Astrocyte (in vitro differentiated cells and primary cell): ENCODE data around the gene ALOX5. TPM values are rescaled to one million over a fixed set of nuclear protein-coding genes. Genes with fewer than 3 reads are reported as not detected.

Experiments
- DNase-seq: peaks from one replicate; pipeline ENCODE4 v3.0.0-alpha.2; 2010; ENCODE audit warnings: low read depth
- FAIRE-seq: peaks from 2 replicates; lab custom pipeline; 2011; peaks lifted over from hg19 to GRCh38; lab: Jason Lieb, UNC
- H2AFZ ChIP-seq: 2 replicates; pipeline ENCODE4 v1.6.0; 2012; ENCODE audit warnings: low read depth, low read length, inconsistent platforms
- H3K27ac ChIP-seq: 2 replicates; pipeline ENCODE4 v1.5.1; 2011; ENCODE audit warnings: low read depth, low read length, inconsistent platforms
- H3K27me3 ChIP-seq: 2 replicates; pipeline ENCODE4 v1.6.0; 2011; ENCODE audit warnings: low read length, inconsistent platforms; ENCODE audit not compliant: insufficient read depth
- H3K36me3 ChIP-seq: 2 replicates; pipeline ENCODE4 v1.5.1; 2011; ENCODE audit warnings: low read length, inconsistent platforms; ENCODE audit not compliant: insufficient read depth
- H3K4me1 ChIP-seq: 2 replicates; pipeline ENCODE4 v1.5.1; 2011; ENCODE audit warnings: low read length, inconsistent platforms; ENCODE audit not compliant: insufficient read depth
- H3K4me2 ChIP-seq: 2 replicates; pipeline ENCODE4 v1.6.0; 2012; ENCODE audit warnings: low read length, inconsistent platforms
- H3K4me3 ChIP-seq: 2 replicates; pipeline ENCODE4 v1.5.1; 2011; ENCODE audit warnings: low read depth, mild to moderate bottlenecking, low read length, inconsistent platforms; ENCODE audit not compliant: insufficient read depth
- H3K79me2 ChIP-seq: 2 replicates; pipeline ENCODE4 v1.6.0; 2012; ENCODE audit warnings: mild to moderate bottlenecking, low read length, inconsistent platforms; ENCODE audit not compliant: insufficient read depth
- H3K9ac ChIP-seq: 2 replicates; pipeline ENCODE4 v1.6.0; 2012; ENCODE audit warnings: mild to moderate bottlenecking, low read length, inconsistent platforms
- H3K9me3 ChIP-seq: 2 replicates; pipeline ENCODE4 v1.5.1; 2012; ENCODE audit warnings: low read depth, mild to moderate bottlenecking, low read length, inconsistent platforms; ENCODE audit not compliant: insufficient read depth
- H4K20me1 ChIP-seq: 2 replicates; pipeline ENCODE4 v1.6.0; 2012; ENCODE audit warnings: low read length, inconsistent platforms; ENCODE audit not compliant: insufficient read depth
- H3K27ac Mint-ChIP-seq: one replicate; pipeline ENCODE4 v1.8.0; 2021; ENCODE audit warnings: mild to moderate bottlenecking, mixed read lengths; ENCODE audit not compliant: unreplicated experiment
- H3K27me3 Mint-ChIP-seq: one replicate; pipeline ENCODE4 v1.8.0; 2021; ENCODE audit warnings: low read depth, mixed read lengths; ENCODE audit not compliant: unreplicated experiment
- H3K36me3 Mint-ChIP-seq: one replicate; pipeline ENCODE4 v1.8.0; 2021; ENCODE audit warnings: low read depth, mixed read lengths; ENCODE audit not compliant: unreplicated experiment
- H3K4me1 Mint-ChIP-seq: one replicate; pipeline ENCODE4 v1.8.0; 2021; ENCODE audit warnings: low read depth, mixed read lengths; ENCODE audit not compliant: unreplicated experiment
- H3K4me3 Mint-ChIP-seq: one replicate; pipeline ENCODE4 v1.8.0; 2021; ENCODE audit warnings: mild to moderate bottlenecking, moderate library complexity, mixed read lengths; ENCODE audit not compliant: unreplicated experiment
- H3K9me3 Mint-ChIP-seq: one replicate; pipeline ENCODE4 v1.8.0; 2021; ENCODE audit warnings: mild to moderate bottlenecking, mixed read lengths; ENCODE audit not compliant: unreplicated experiment
- EZH2 ChIP-seq: IDR thresholded peaks from 2 replicates; pipeline ENCODE4 v1.6.1; 2012; ENCODE audit warnings: mild to moderate bottlenecking, low read length, inconsistent platforms; ENCODE audit not compliant: insufficient read depth
- total RNA-seq: library from RNA; stranded (reverse); gene quantifications from 2 replicates; pipeline ENCODE4 v1.2.1, GENCODE V29; 2021
- TF ChIP-seq, protein P1 (sequence below): IDR thresholded peaks from 2 replicates; pipeline ENCODE4 v1.5.1; 2011; ENCODE audit warnings: low read depth, mild to moderate bottlenecking, inconsistent platforms, low read length, moderate library complexity; ENCODE audit not compliant: insufficient read depth

Gene ALOX5
- total RNA-seq, 1 donor from 2014 or later, result 1.0 TPM

DNA sequence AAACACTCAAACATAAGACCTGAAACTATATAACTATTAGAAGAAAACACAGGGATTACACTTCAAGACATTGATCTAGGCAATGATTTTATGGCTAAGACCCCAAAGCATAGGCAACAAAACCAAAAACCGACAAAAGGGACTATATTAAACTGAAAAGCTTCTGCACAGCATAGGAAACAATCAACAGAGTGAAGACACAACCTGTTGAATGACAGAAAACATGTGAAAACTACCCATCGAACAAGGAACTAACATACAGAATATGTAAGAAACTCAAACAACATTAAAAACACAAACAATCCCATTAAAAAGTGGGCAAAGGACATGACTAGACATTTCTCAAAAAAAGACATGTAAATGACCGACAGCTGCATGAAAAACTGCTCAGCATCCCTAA lies 109.0 kb downstream of the ALOX5 start:
- H3K4me3 ChIP-seq, result no peak overlapping the region
- H3K27me3 ChIP-seq, result no peaks in the 10 kb centered on the region
- H3K27ac ChIP-seq, result no peak overlapping the region
- no peak overlapping the region for H2AFZ ChIP-seq
- H3K4me1 ChIP-seq, result no peaks in the 10 kb centered on the region
- Mint-ChIP-seq H3K4me3 (no peak overlapping the region), H3K27ac (no peak overlapping the region), H3K36me3 (peaks cover 6% of the 10 kb centered on the region), H3K4me1 (no peaks in the 10 kb centered on the region), H3K27me3 (no peaks in the 10 kb centered on the region), H3K9me3 (peaks cover 9% of the 10 kb centered on the region)
- no peak overlapping the region for H3K4me2 ChIP-seq
- no peak for TF ChIP-seq EZH2
- TF ChIP-seq, protein P1, sequence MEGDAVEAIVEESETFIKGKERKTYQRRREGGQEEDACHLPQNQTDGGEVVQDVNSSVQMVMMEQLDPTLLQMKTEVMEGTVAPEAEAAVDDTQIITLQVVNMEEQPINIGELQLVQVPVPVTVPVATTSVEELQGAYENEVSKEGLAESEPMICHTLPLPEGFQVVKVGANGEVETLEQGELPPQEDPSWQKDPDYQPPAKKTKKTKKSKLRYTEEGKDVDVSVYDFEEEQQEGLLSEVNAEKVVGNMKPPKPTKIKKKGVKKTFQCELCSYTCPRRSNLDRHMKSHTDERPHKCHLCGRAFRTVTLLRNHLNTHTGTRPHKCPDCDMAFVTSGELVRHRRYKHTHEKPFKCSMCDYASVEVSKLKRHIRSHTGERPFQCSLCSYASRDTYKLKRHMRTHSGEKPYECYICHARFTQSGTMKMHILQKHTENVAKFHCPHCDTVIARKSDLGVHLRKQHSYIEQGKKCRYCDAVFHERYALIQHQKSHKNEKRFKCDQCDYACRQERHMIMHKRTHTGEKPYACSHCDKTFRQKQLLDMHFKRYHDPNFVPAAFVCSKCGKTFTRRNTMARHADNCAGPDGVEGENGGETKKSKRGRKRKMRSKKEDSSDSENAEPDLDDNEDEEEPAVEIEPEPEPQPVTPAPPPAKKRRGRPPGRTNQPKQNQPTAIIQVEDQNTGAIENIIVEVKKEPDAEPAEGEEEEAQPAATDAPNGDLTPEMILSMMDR, result no peak
- H3K36me3 ChIP-seq, result no peaks in the 10 kb centered on the region
- DNase-seq (no peak), FAIRE-seq (no peak)
- no peaks in the 10 kb centered on the region for H3K79me2 ChIP-seq
- H3K9me3 ChIP-seq, result no peaks in the 10 kb centered on the region
- peaks cover 3% of the 10 kb centered on the region for H4K20me1 ChIP-seq
- no peak overlapping the region for H3K9ac ChIP-seq

- H3K4me1 Mint-ChIP-seq, result no peaks in the 10 kb centered on the region
- FAIRE-seq, result no peak
- Histone ChIP-seq H3K9me3 (no peaks in the 10 kb centered on the region), H3K4me3 (no peak overlapping the region), H3K4me2 (no peak overlapping the region), H3K9ac (no peak overlapping the region), H3K79me2 (no peaks in the 10 kb centered on the region), H4K20me1 (no peaks in the 10 kb centered on the region), H3K4me1 (no peaks in the 10 kb centered on the region), H3K27me3 (no peaks in the 10 kb centered on the region), H3K27ac (no peak overlapping the region), H2AFZ (no peak overlapping the region), H3K36me3 (no peaks in the 10 kb centered on the region)
- no peak overlapping the region for H3K27ac Mint-ChIP-seq
- TF ChIP-seq, protein P1, result no peak
- TF ChIP-seq EZH2, result no peak
- no peaks in the 10 kb centered on the region for H3K9me3 Mint-ChIP-seq
- no peak overlapping the region for H3K4me3 Mint-ChIP-seq
- DNase-seq, result no peak
- H3K36me3 Mint-ChIP-seq, result peaks cover 1% of the 10 kb centered on the region
- H3K27me3 Mint-ChIP-seq, result no peaks in the 10 kb centered on the region
These were observed 113.7 kb downstream of the ALOX5 start for GRCh38 chr10:45487735-45488134.

GRCh38 chr10:45488365-45488764 lies 114.3 kb downstream of the ALOX5 start:
- Histone ChIP-seq H3K4me1 (no peaks in the 10 kb centered on the region), H3K9me3 (no peaks in the 10 kb centered on the region), H2AFZ (no peak overlapping the region), H3K4me3 (no peak overlapping the region), H4K20me1 (no peaks in the 10 kb centered on the region), H3K27me3 (no peaks in the 10 kb centered on the region), H3K79me2 (no peaks in the 10 kb centered on the region), H3K9ac (no peak overlapping the region), H3K27ac (no peak overlapping the region), H3K36me3 (no peaks in the 10 kb centered on the region), H3K4me2 (no peak overlapping the region)
- FAIRE-seq (no peak), DNase-seq (no peak)
- no peak overlapping the region for H3K4me3 Mint-ChIP-seq
- no peaks in the 10 kb centered on the region for H3K27me3 Mint-ChIP-seq
- no peak overlapping the region for H3K27ac Mint-ChIP-seq
- no peaks in the 10 kb centered on the region for H3K4me1 Mint-ChIP-seq
- TF ChIP-seq, protein P1, result no peak
- TF ChIP-seq EZH2, result no peak
- H3K9me3 Mint-ChIP-seq, result no peaks in the 10 kb centered on the region
- H3K36me3 Mint-ChIP-seq, result peaks cover 1% of the 10 kb centered on the region
